Left renal pelvis (tissue), 4 donors: ENCODE measurements around the gene PPP1R15A. TPM values are rescaled to one million over a fixed set of nuclear protein-coding genes. Genes with fewer than 3 reads are reported as not detected.
"Not testable (repeated sequence)": the region's sequence is repeated elsewhere in the genome, so short reads cannot be mapped to it uniquely, and the experiment has no call there.

Experiments used
- DNase-seq, 4 donors: peaks; one replicate each; pipeline ENCODE4 v3.0.0-alpha.2; 2013; ENCODE audit warnings: low read depth in 4 of 4, low spot score in 3 of 4
- polyA plus RNA-seq, 4 donors: library from polyadenylated mRNA; unstranded; fragments of 120-200 nt; gene quantifications; one replicate each; pipeline ENCODE4 v1.2.1, GENCODE V29; 2013; ENCODE audit not compliant: insufficient read length in 4 of 4

Gene PPP1R15A
- polyA plus RNA-seq, 4 donors = 30.6 to 343 (median 32.6) TPM

- DNase-seq = no peak
Measured at GRCh38 chr19:48879025-48879637, 6.9 kb downstream of the PPP1R15A start.

GRCh38 chr19:48879696-48880095 lies 7.5 kb downstream of the PPP1R15A start:
- not testable (repeated sequence) for DNase-seq

GRCh38 chr19:48881741-48882657 lies 9.8 kb downstream of the PPP1R15A start:
- DNase-seq = no peak

GRCh38 chr19:48883726-48884125 lies 11.5 kb downstream of the PPP1R15A start:
- no peak for DNase-seq

GRCh38 chr19:48887861-48888612 lies 15.8 kb downstream of the PPP1R15A start:
- DNase-seq = no peak

- DNase-seq = not testable (repeated sequence)
Measured at GRCh38 chr19:48889496-48889895, 17.3 kb downstream of the PPP1R15A start.

- DNase-seq = no peak
Measured at GRCh38 chr19:48890551-48890950, 18.3 kb downstream of the PPP1R15A start.

- DNase-seq = no peak
Measured at GRCh38 chr19:48895226-48895625, 23.0 kb downstream of the PPP1R15A start.

GRCh38 chr19:48896191-48896720 lies 24.0 kb downstream of the PPP1R15A start:
- no peak for DNase-seq

- no peak for DNase-seq
Measured at GRCh38 chr19:48897181-48897580, 25.0 kb downstream of the PPP1R15A start.

GRCh38 chr19:48899386-48899749 lies 27.1 kb downstream of the PPP1R15A start:
- DNase-seq = not testable (repeated sequence)

- DNase-seq = peak; percentile 95 to 99 (median 98)
Measured at GRCh38 chr19:48899781-48900476, 27.7 kb downstream of the PPP1R15A start, which contains the start of gene NUCB1. NUCB1 (plus strand) TSS chr19:48900312; CDS start chr19:48900797, 485 bp downstream.

- no peak for DNase-seq
Measured at GRCh38 chr19:48900477-48901406, 28.5 kb downstream of the PPP1R15A start.

GRCh38 chr19:48902291-48902690 lies 30.1 kb downstream of the PPP1R15A start:
- not testable (repeated sequence) for DNase-seq

- not testable (repeated sequence) for DNase-seq
Measured at GRCh38 chr19:48903788-48904187, 31.6 kb downstream of the PPP1R15A start.

GRCh38 chr19:48905664-48906063 lies 33.4 kb downstream of the PPP1R15A start:
- DNase-seq = no peak

GRCh38 chr19:48906324-48906723 lies 34.1 kb downstream of the PPP1R15A start:
- DNase-seq = no peak

GRCh38 chr19:48907671-48908070 lies 35.5 kb downstream of the PPP1R15A start:
- no peak for DNase-seq

- not testable (repeated sequence) for DNase-seq
Measured at GRCh38 chr19:48909424-48910077, 37.3 kb downstream of the PPP1R15A start.
